GM12878 (cell line): Measurements from ENCODE around the gene MAML2. TPM values are rescaled to one million over a fixed set of nuclear protein-coding genes. Genes with fewer than 3 reads are reported as not detected.

Experiments used
- ATAC-seq: fragments of 200-7000 bp; cut with Tn5 transposase; 3 replicates; pipeline ENCODE4 v1.9.1; 2020; ENCODE audit warnings: mild to moderate bottlenecking, moderate library complexity
- BruUV-seq: library from RNA; stranded (reverse); fragments of 400-500 nt; replicated peaks from 2 replicates; lab custom pipeline; 2021; lab: Mats Ljungman, UMichigan
- CTCF ChIA-PET: fragments of 300-600 bp; sonication (Branson Sonifier 250); formaldehyde crosslinking; extraction: SDS; loops from one replicate; lab custom pipeline; 2021; ENCODE audit warnings: inconsistent platforms; lab: Yijun Ruan, JAX
- POLR2A ChIA-PET: fragments of 350-600 bp; formaldehyde crosslinking; extraction: SDS; loops from one replicate; lab custom pipeline; 2021; ENCODE audit warnings: inconsistent platforms; lab: Charles Lee
- RAD21 ChIA-PET: fragments of 300-600 bp; sonication (Branson Sonifier 250); formaldehyde crosslinking; loops from one replicate; lab custom pipeline; 2023; ENCODE audit warnings: antibody characterized with exemption; ENCODE audit not compliant: unreplicated experiment; lab: Charles Lee
- SMC1A ChIA-PET: fragments of 300-600 bp; sonication (Branson Sonifier 250); formaldehyde crosslinking; loops from one replicate; lab custom pipeline; 2023; ENCODE audit not compliant: unreplicated experiment, uncharacterized antibody; lab: Charles Lee
- DNase-seq: peaks from one replicate; pipeline ENCODE4 v3.0.0-alpha.2; 2011; ENCODE audit warnings: low read depth, low spot score
- FAIRE-seq: peaks from 3 replicates; lab custom pipeline; 2011; peaks lifted over from hg19 to GRCh38; lab: Jason Lieb, UNC
- H2AFZ ChIP-seq: 2 replicates; pipeline ENCODE4 v1.6.0; 2011; ENCODE audit warnings: low read depth, low read length, control low read depth; ENCODE audit not compliant: control insufficient read depth
- H3K27ac ChIP-seq: 2 replicates; pipeline ENCODE4 v1.5.1; 2011; ENCODE audit warnings: control low read depth; ENCODE audit not compliant: control insufficient read depth, insufficient read depth
- H3K27me3 ChIP-seq, 2 experiments: replicated peaks in 1 of 2; 2 replicates each; pipeline versions ENCODE4 v1.6.0 to v1.6.1; 2011; ENCODE audit warnings: low read length in 1 of 2; ENCODE audit not compliant: control insufficient read depth in 2 of 2, insufficient read depth in 2 of 2
- H3K36me3 ChIP-seq, 2 experiments: 2 replicates each; pipeline ENCODE4 v1.5.1; 2011; ENCODE audit warnings: low read length in 1 of 2; ENCODE audit not compliant: control insufficient read depth in 2 of 2, insufficient read depth in 2 of 2
- H3K4me1 ChIP-seq: 2 replicates; pipeline ENCODE4 v1.6.1; 2011; ENCODE audit warnings: mild to moderate bottlenecking, low read length, moderate library complexity, mixed read lengths; ENCODE audit not compliant: control insufficient read depth, insufficient read depth
- H3K4me2 ChIP-seq: 2 replicates; pipeline ENCODE4 v1.6.0; 2011; ENCODE audit warnings: control low read depth; ENCODE audit not compliant: control insufficient read depth, insufficient read depth
- H3K4me3 ChIP-seq: fragments of 200-600 bp; sonication (generic); 2 replicates; pipeline ENCODE4 v1.5.1; 2016
- H3K79me2 ChIP-seq: 2 replicates; pipeline ENCODE4 v1.6.0; 2011; ENCODE audit warnings: low read length; ENCODE audit not compliant: control insufficient read depth, insufficient read depth
- H3K9ac ChIP-seq: 2 replicates; pipeline ENCODE4 v1.8.0; 2011; ENCODE audit warnings: low read length, control low read depth, mixed read lengths; ENCODE audit not compliant: control insufficient read depth, insufficient read depth
- H3K9me3 ChIP-seq: replicated peaks from 3 replicates; pipeline ENCODE4 v1.5.1; 2011; ENCODE audit warnings: mild to moderate bottlenecking, low read length; ENCODE audit not compliant: control insufficient read depth, insufficient read depth
- H4K20me1 ChIP-seq: 2 replicates; pipeline ENCODE4 v1.6.0; 2011; ENCODE audit not compliant: control insufficient read depth, insufficient read depth
- BRCA1 ChIP-seq: IDR thresholded peaks from 2 replicates; pipeline ENCODE4 v1.6.1; 2011; ENCODE audit warnings: low read depth, low read length, improper control_type of control experiment
- CBFB ChIP-seq: IDR thresholded peaks from 2 replicates; pipeline ENCODE4 v1.6.1; 2016; ENCODE audit warnings: antibody characterized with exemption, low read depth
- FOXK2 ChIP-seq: fragments of 450-650 bp; IDR thresholded peaks from 2 replicates; pipeline ENCODE4 v1.6.1; 2017; ENCODE audit warnings: mild to moderate bottlenecking, moderate library complexity
- IRF5 ChIP-seq: fragments of 450-650 bp; IDR thresholded peaks from 2 replicates; pipeline ENCODE4 v1.6.1; 2017; ENCODE audit warnings: borderline replicate concordance
- KDM1A ChIP-seq: fragments of 200-600 bp; sonication (generic); IDR thresholded peaks from 2 replicates; pipeline ENCODE4 v1.6.1; 2016; ENCODE audit warnings: borderline replicate concordance
- MYB ChIP-seq: fragments of 150-350 bp; IDR thresholded peaks from 2 replicates; pipeline ENCODE4 v1.6.1; 2014; ENCODE audit warnings: mild to moderate bottlenecking, low read depth, low read length, borderline replicate concordance
- RBBP5 ChIP-seq: fragments of 200-600 bp; sonication (generic); conservative IDR thresholded peaks from 2 replicates; pipeline ENCODE4 v1.6.1; 2016
- RCOR1 ChIP-seq: conservative IDR thresholded peaks from 2 replicates; pipeline ENCODE4 v1.6.1; 2012; ENCODE audit warnings: low read depth, low read length, improper control_type of control experiment
- TAF1 ChIP-seq: IDR thresholded peaks from 2 replicates; pipeline ENCODE4 v1.6.1; 2011; ENCODE audit warnings: mild to moderate bottlenecking, low read depth, low read length, borderline replicate concordance
- WGBS: methylation state at CpG from one replicate; pipeline ENCODE4 v1.1.6; 2016; ENCODE audit warnings: low lambda C conversion rate; ENCODE audit not compliant: insufficient replicate concordance, insufficient coverage; ENCODE audit errors: missing lambda C conversion rate; 5-methylcytosine and 5-hydroxymethylcytosine counted together
- in situ Hi-C: fragments of 300-500 bp; cut with MboI; formaldehyde crosslinking; loops from 9 replicates; pipeline ENCODE4 v1.14.3; 2018; ENCODE audit warnings: mixed read lengths
- intact Hi-C: fragments of 100-400 bp; cut with micrococcal nuclease; formaldehyde crosslinking; loops from one replicate; pipeline ENCODE4 v1.14.2; 2022; ENCODE audit not compliant: unreplicated experiment
- polyA plus RNA-seq, 11 experiments: library from polyadenylated mRNA; depleted of rRNA in 4 of 11; unstranded in 6 of 11; stranded (reverse) in 5 of 11; fragments of >200 nt; fragmentation: Nextera tagmentation in 4 of 11; fragmentation: Illumina TruSeq in 1 of 11; extraction: Ambion mirVana in 4 of 11; extraction: Trizol in 1 of 11; gene quantifications; 1 replicate in 1 of 11; 2 replicates in 10 of 11; pipeline versions ENCODE4 v1.2.1 to v1.2.3, GENCODE V29; 2011 to 2016; ENCODE audit warnings: inconsistent platforms in 2 of 11, missing spikeins in 2 of 11, low read depth in 1 of 11
- total RNA-seq, 4 experiments: library from RNA; depleted of rRNA in 3 of 4; stranded (reverse); fragments of >200 nt in 3 of 4; fragmentation: Illumina TruSeq in 1 of 4; extraction: Trizol in 1 of 4; gene quantifications; 2 replicates each; pipeline versions ENCODE4 v1.2.1 to v1.2.3, GENCODE V29; 2013 to 2021

MAML2 gene
- total and polyA plus RNA-seq, 10 of the 15 experiments (the other 5 are each of a cell fraction or from before 2014, with no cell fraction given): 2.5 to 15.1 (median 12.0) TPM

- H3K4me3 ChIP-seq: no peak overlapping the region
- RAD21 ChIA-PET: interaction anchor here (3.0 to 7.0 kb wide), 3 partner anchors 36 to 372 kb away, joined by 9 to 94 read pairs (median 69); partner anchors contain the start of genes CCDC82, JRKL and MAML2
- no peak for DNase-seq
- intact Hi-C loops: no loop called here
- SMC1A ChIA-PET: interaction anchor here (0.6 to 7.0 kb wide), 6 partner anchors 30 to 377 kb away, joined by 3 to 147 read pairs (median 6); partner anchors contain the start of gene MAML2
- BruUV-seq: no TSS peak
- H3K79me2 ChIP-seq: peaks cover 2% of the 10 kb centered on the region
- in situ Hi-C loops: no loop called here
- H3K4me1 ChIP-seq: peaks cover 28% of the 10 kb centered on the region
- no peaks in the 10 kb centered on the region; the same call in 1 of the 2 replicates for H4K20me1 ChIP-seq
- H3K4me2 ChIP-seq: no peak overlapping the region
- H3K9me3 ChIP-seq: no peaks in the 10 kb centered on the region; the same call in 2 of the 3 replicates
- H3K27me3 ChIP-seq: no peaks in the 10 kb centered on the region
- no peak overlapping the region for H3K27ac ChIP-seq
- no peaks in the 10 kb centered on the region for H3K36me3 ChIP-seq
- no peak overlapping the region for H2AFZ ChIP-seq
- TF ChIP-seq RCOR1: no peak
- TF ChIP-seq MYB: no peak
- no peak for TF ChIP-seq FOXK2
- no peak for TF ChIP-seq CBFB
- TF ChIP-seq BRCA1: no peak
- no peak for TF ChIP-seq TAF1
- no peak for TF ChIP-seq IRF5
- no peak for TF ChIP-seq RBBP5
- TF ChIP-seq KDM1A: no peak
- no peak overlapping the region for H3K9ac ChIP-seq
- CTCF ChIA-PET: interaction anchor here (3.2 to 6.3 kb wide), 3 partner anchors 37 to 377 kb away, joined by 15 to 134 read pairs (median 73); partner anchors contain the start of gene MAML2
- ATAC-seq: no peak
- POLR2A ChIA-PET: no interaction called here
- WGBS: 100% methylated on average over 1 of the region's 1 CpG
- no peak for FAIRE-seq
These were observed 326.0 kb downstream of the MAML2 start for GRCh38 chr11:96016978-96017502.
